Brain pericyte (primary cell): ENCODE measurements around the gene FAM81A.
A peak's percentile ranks its signal among the peaks of the same experiment; 100 is the strongest.
"Not testable (repeated sequence)": the region's sequence is repeated elsewhere in the genome, so short reads cannot be mapped to it uniquely, and the experiment has no call there.

Experiments
- DNase-seq: peaks from one replicate; pipeline ENCODE4 v3.0.0-alpha.2; 2012; ENCODE audit warnings: low read depth, low spot score

Gene FAM81A

DNA sequence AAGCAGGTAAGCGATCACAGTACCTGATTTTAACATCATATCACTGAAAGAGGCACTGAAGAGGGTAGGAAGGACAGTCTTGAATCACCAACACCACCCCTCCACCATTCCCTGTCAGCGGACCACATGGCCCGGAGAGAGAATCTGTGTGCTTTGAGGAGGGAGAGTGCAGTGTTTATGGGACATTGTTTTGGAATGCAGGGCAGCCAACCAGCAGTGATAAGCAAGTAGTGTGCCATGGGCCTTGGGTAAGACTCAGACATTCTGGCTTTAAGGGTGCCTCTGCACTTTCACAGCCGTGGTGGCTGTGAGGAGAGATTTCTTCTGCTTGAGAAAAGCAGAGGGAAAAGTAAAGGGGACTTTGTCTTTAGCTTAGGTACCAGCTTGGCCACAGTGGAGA, 46.4 kb downstream of the FAM81A start:
- DNase-seq: no peak

GRCh38 chr15:59485036-59485435, 47.0 kb downstream of the FAM81A start:
- DNase-seq: no peak

GRCh38 chr15:59489485-59489884, 51.5 kb downstream of the FAM81A start:
- not testable (repeated sequence) for DNase-seq

DNA sequence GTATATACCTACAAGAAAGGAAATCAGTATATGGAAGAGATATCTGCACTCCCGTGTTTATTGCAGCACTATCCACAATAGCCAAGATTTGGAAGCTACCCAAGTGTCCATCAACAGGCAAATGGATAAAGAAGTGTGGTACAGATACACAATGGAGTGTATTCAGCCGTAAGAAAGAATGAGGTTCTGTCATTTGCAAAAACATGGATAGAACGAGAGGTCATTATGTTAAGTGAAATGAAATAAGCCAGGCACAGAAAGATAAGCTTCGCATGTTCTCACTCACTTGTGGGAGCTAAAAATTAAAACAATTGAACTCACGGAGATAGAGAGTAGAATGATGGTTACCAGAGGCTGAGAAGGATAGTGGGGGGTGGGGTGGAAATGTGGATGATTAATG, 53.1 kb downstream of the FAM81A start:
- no peak for DNase-seq

DNA sequence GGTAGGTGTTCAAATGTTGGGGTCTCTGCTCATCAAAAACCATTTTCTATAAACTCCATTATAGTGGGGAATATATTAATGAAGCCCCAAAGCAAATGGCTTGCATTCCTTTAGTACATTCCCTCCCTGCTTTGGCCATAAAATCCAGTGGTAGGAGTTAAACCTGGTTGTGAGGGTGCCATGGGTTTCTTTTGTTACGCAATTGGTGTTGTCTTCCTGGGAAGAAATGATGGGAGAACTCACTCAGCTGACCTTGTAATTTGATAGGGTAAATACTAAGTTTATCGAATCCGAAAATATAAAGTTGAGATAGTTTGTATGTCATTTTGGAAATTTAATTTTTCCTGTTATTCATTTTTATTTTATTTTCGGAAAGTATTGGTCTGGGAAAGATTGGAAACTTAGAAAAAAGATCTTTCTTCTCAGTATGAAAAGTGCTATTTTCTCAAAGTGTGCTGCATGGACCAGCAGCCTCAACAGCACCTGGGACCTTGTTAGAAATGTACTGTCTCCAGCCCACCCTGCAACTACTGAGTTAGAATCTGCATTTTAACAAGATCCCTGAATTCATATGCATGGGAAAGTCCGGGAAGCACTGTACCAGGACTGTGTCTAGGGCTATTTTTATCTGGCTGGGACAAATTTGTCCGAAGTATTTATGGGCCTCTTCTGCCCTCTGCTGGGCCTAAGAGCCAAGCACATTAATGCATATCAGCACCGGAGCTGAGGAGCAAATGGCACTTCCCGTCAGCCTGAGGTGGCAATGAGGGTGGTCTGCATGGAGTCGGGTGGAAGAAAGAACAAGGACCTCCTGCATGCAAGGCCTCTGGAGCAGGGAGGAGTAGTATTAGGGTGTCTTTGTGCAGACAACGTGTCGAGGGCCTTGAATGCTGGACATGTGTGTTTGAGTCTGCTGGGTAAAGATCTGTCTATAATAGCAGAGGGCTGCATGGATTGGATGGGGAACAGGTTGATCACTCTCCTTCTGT, 54.7 kb downstream of the FAM81A start:
- peak; percentile 18 for DNase-seq

DNA sequence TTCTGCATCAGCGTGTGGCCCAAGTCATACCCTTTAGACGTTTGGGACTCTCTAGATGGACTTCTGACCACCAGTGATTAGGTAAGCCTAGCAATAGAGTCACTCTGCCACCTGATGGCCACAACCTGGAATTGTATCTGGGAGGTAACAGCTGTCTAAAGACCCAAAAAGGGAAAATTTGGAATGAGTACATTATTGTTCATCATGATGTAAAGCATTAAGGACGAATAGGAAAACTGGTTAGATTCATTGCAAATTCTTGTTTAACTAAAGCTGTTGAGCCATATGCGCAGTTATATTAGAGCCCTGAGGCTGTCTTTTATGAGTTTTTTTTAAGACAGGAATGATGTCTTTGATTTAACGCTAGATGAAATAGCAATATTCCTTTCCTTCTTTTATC, 63.6 kb downstream of the FAM81A start:
- no peak for DNase-seq

- DNase-seq: no peak
These were observed 77.2 kb downstream of the FAM81A start for GRCh38 chr15:59515190-59515589.

- no peak for DNase-seq
These were observed 78.9 kb downstream of the FAM81A start for GRCh38 chr15:59516655-59517461.

GRCh38 chr15:59519329-59519728, 81.3 kb downstream of the FAM81A start:
- no peak for DNase-seq

DNA sequence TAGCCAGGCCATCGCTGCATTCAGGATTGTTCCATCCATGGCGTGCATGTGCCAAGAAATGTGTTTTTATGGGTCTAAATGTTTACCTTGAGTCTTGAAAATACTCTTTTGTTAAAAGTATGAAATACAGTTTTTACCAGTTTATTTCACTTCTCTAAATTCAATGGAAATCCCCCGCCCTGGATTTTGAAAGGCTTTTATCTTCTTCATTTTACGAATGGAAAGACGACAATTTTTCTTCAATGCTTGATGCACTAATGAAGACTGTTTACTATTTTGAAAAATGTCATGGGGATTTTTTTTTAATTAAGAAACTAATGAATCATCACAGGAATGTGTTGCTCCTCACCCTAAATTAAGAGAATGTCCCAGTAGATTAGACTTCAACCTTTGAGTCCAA, 83.5 kb downstream of the FAM81A start:
- DNase-seq: no peak

DNA sequence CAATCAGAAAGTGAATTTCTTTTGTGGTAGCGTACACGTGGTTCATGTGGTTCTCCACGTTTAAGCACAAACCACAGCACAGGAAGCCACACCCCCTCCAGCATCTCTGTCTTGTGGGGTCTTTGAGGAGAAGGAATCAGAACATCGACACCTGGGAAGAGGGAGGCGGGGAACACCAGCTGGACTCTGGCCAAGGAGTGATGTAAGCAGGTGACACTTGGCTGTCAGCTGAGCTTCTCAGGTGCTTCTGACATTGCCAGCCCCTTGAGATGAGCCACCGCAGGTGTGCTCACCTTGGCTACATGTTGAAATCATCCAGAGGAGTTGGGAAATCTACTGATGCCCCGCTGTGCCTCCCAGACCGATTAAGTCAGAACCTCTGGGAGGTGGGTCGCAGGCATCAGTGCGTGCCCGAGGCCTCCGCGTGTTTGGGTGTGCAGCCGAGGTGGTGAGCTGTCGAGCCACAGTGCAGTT, 85.0 kb downstream of the FAM81A start:
- no peak for DNase-seq

DNA sequence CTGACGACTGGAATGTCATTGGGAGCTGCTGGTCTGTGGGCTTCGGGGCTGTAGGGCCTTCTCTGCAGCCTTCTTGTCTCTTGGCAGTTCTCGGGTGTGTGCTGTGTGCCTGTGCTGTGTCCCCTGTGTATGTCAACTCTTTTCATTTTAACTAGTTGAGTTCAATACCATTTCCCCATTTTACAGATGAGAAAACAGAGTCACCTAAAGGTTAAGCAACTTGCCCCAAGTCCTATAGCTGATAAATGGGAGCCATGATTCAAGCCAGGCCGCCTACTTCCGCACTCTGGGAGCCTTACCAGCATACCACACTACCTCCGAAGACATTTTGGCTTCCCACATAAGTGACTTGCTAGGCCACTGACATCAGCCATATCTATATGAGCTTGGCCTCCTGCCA, 85.7 kb downstream of the FAM81A start:
- DNase-seq: no peak

DNA sequence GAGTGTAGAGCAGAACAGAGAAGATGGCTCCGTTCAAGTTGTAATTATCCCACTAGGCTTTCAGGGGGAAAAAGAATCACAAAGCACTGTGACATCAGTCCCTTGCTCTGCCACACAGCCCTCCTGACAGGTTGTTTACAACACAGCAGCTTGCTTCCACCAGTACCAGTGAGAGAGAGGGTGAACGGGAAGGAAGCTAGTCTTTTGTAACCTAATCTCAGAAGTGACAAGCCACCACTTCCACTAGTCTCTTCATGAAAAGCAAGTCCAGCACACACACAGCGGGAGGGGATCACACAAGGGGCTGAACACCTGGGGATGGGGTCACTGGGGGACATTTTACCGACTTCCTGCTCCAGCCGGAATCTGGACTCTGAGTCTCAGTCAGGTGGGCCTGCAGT, 86.3 kb downstream of the FAM81A start:
- DNase-seq: no peak

GRCh38 chr15:59526466-59526865, 88.5 kb downstream of the FAM81A start:
- not testable (repeated sequence) for DNase-seq

DNA sequence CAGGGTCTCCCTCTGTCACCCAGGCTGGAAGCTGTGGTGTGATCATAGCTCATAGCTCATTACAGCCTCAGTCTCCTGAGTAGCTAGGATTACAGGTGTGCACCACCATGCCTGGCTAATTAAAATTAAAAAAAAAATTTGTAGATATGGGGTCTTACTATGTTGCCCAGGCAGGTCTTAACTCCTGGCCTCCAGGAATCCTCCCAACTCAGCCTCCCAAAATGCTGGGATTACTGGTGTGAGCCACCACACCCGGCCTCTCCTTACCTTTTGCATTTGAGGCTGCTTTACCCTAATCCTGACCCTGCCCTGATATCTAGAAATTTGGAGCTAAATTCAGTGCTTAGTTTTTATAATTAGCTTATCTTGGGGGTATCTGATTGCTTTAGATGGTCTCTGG, 90.4 kb downstream of the FAM81A start:
- DNase-seq: no peak

- DNase-seq: peak; percentile 60
These were observed 91.0 kb downstream of the FAM81A start for GRCh38 chr15:59528961-59529402.

- DNase-seq: no peak
These were observed 93.2 kb downstream of the FAM81A start for GRCh38 chr15:59531066-59531675.

- no peak for DNase-seq
These were observed 94.9 kb downstream of the FAM81A start for GRCh38 chr15:59532770-59533379.

GRCh38 chr15:59536553-59536952, 98.6 kb downstream of the FAM81A start:
- no peak for DNase-seq

GRCh38 chr15:59537403-59537802, 99.4 kb downstream of the FAM81A start:
- DNase-seq: no peak

DNA sequence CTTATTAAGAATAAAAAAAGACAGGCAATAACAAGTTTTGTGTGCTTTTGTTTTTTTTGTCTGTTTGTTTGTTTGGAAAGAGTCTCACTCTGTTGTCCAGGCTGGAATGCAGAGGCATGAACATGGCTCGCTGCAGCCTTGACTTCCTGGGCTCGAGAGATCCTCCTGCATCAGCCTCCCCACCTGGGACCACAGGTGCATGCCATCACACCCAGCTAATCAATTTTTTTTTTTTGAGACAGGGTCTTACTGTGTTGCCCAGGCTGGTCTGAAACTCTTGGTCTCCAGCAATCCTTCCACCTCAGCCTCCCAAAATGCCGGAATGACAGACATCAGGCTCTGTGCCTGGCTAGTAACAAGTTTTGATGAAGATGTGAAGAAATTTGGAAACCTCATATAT, 100.5 kb downstream of the FAM81A start:
- no peak for DNase-seq

DNA sequence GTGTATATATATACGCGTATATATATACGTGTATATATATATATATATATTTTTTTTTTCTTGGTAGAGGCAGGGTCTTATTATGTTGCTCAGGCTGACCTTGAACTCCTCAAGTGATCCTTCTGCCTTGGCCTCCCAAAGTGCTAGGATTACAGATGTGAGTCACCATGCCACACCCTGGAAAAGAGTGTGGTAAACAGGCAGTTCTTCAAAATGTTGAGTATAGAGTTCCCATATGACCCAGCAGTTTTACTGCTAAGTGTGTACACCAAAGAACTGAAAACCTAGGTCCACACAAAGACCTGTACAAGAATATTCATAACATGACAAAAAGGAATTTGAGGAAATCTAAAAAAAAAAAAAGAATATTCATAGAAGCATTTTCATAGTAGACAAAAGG, 101.8 kb downstream of the FAM81A start:
- no peak for DNase-seq
